H1 (cell line): Measurements from ENCODE around the gene PSMD3. TPM values are rescaled to one million over a fixed set of nuclear protein-coding genes. Genes with fewer than 3 reads are reported as not detected.

Experiments used
- CTCF ChIA-PET: fragments of 300-600 bp; sonication (Branson Sonifier 250); formaldehyde crosslinking; loops from one replicate; lab custom pipeline; 2021; ENCODE audit not compliant: partially characterized antibody; lab: Charles Lee
- POLR2A ChIA-PET: fragments of 300-600 bp; sonication (Branson Sonifier 250); formaldehyde crosslinking; loops from one replicate; lab custom pipeline; 2021; ENCODE audit warnings: inconsistent platforms; ENCODE audit not compliant: partially characterized antibody; lab: Charles Lee
- DNase-seq, 2 experiments: peaks; one replicate each; pipeline versions ENCODE4 v3.0.0 to v3.0.0-alpha.2; 2010 to 2022; ENCODE audit warnings: low spot score in 2 of 2, low read depth in 1 of 2, mixed read lengths in 1 of 2
- FAIRE-seq: peaks from 2 replicates; lab custom pipeline; 2011; peaks lifted over from hg19 to GRCh38; lab: Jason Lieb, UNC
- H2AFZ ChIP-seq: 2 replicates; pipeline ENCODE4 v1.8.1; 2012; ENCODE audit warnings: low read length, inconsistent platforms
- H2AK5ac ChIP-seq: 2 replicates; pipeline ENCODE4 v1.6.1; 2013; ENCODE audit warnings: low read depth, low read length
- H2BK120ac ChIP-seq: replicated peaks from 2 replicates; pipeline ENCODE3; 2013; ENCODE audit warnings: low read depth, low read length, inconsistent platforms
- H2BK12ac ChIP-seq: 2 replicates; pipeline ENCODE4 v1.6.1; 2013; ENCODE audit warnings: low read depth, low read length
- H2BK15ac ChIP-seq: 2 replicates; pipeline ENCODE4 v1.6.1; 2013; ENCODE audit warnings: low read length
- H2BK20ac ChIP-seq: 2 replicates; pipeline ENCODE4 v1.6.1; 2013; ENCODE audit warnings: low read length
- H2BK5ac ChIP-seq: 2 replicates; pipeline ENCODE4 v1.6.1; 2013; ENCODE audit warnings: low read depth, low read length
- H3K14ac ChIP-seq: 2 replicates; pipeline ENCODE4 v1.6.1; 2013; ENCODE audit warnings: inconsistent platforms; ENCODE audit not compliant: insufficient read length
- H3K18ac ChIP-seq: 2 replicates; pipeline ENCODE4 v1.6.1; 2013; ENCODE audit warnings: low read length; ENCODE audit errors: extremely low read depth
- H3K23ac ChIP-seq: 2 replicates; pipeline ENCODE4 v1.6.1; 2013; ENCODE audit warnings: inconsistent platforms; ENCODE audit not compliant: insufficient read length
- H3K23me2 ChIP-seq: 2 replicates; pipeline ENCODE4 v1.6.1; 2013; ENCODE audit warnings: low read depth, low read length
- H3K27ac ChIP-seq: 2 replicates; pipeline ENCODE4 v1.6.1; 2011; ENCODE audit warnings: low read depth, low read length, inconsistent platforms
- H3K27me3 ChIP-seq, 4 experiments: replicated peaks in 1 of 4; 1 replicate in 1 of 4; 2 replicates in 3 of 4; pipeline versions ENCODE4 v1.6.1 to v1.8.1; 2011 to 2013; ENCODE audit warnings: low read length in 3 of 4, mild to moderate bottlenecking in 3 of 4, inconsistent platforms in 2 of 4, mixed read lengths in 2 of 4, moderate library complexity in 1 of 4; ENCODE audit not compliant: control insufficient read depth in 3 of 4, insufficient read depth in 3 of 4; ENCODE audit errors: extremely low read depth in 1 of 4
- H3K36me3 ChIP-seq, 4 experiments: 2 replicates each; pipeline versions ENCODE4 v1.6.1 to v1.8.1; 2011 to 2013; ENCODE audit warnings: mild to moderate bottlenecking in 4 of 4, low read length in 3 of 4, moderate library complexity in 2 of 4, control low read depth in 1 of 4, inconsistent platforms in 1 of 4; ENCODE audit not compliant: insufficient read depth in 4 of 4, control insufficient read depth in 2 of 4
- H3K4ac ChIP-seq: replicated peaks from 2 replicates; pipeline ENCODE3; 2013; ENCODE audit warnings: low read length, low read depth, mixed read lengths, inconsistent platforms; ENCODE audit not compliant: insufficient read length
- H3K4me1 ChIP-seq, 4 experiments: replicated peaks in 1 of 4; 1 replicate in 1 of 4; 2 replicates in 3 of 4; pipeline versions ENCODE4 v1.6.1 to v1.8.1; 2011 to 2013; ENCODE audit warnings: low read length in 3 of 4, inconsistent platforms in 2 of 4, mixed read lengths in 1 of 4; ENCODE audit not compliant: insufficient read depth in 4 of 4, control insufficient read depth in 3 of 4
- H3K4me2 ChIP-seq, 2 experiments: 2 replicates each; pipeline versions ENCODE4 v1.6.1 to v1.8.1; 2011 to 2013; ENCODE audit warnings: low read depth in 2 of 2, low read length in 2 of 2, control low read depth in 1 of 2, inconsistent platforms in 1 of 2, mild to moderate bottlenecking in 1 of 2; ENCODE audit not compliant: insufficient read depth in 1 of 2
- H3K4me3 ChIP-seq, 4 experiments: fragments of 200-600, 300-600 bp in 1 of 4; sonication (generic), shearing (Covaris generic), sonication (Bioruptor Twin) in 1 of 4; 2 replicates each; pipeline versions ENCODE4 v1.5.1 to v1.8.1; 2011 to 2016; ENCODE audit warnings: low read length in 4 of 4, low read depth in 3 of 4, control low read depth in 2 of 4, inconsistent platforms in 2 of 4, mild to moderate bottlenecking in 2 of 4, mixed read lengths in 1 of 4, moderate library complexity in 1 of 4; ENCODE audit not compliant: insufficient read depth in 2 of 4; ENCODE audit errors: extremely low read depth in 1 of 4
- H3K56ac ChIP-seq: replicated peaks from 2 replicates; pipeline ENCODE3; 2013; ENCODE audit warnings: low read depth, mild to moderate bottlenecking, mixed read lengths, low read length, inconsistent platforms; ENCODE audit not compliant: insufficient read length
- H3K79me1 ChIP-seq: 2 replicates; pipeline ENCODE4 v1.6.1; 2013; ENCODE audit warnings: low read depth, low read length, control low read depth
- H3K79me2 ChIP-seq, 2 experiments: 2 replicates each; pipeline versions ENCODE4 v1.6.1 to v1.8.1; 2012 to 2013; ENCODE audit warnings: low read length in 2 of 2, mild to moderate bottlenecking in 2 of 2, inconsistent platforms in 1 of 2; ENCODE audit not compliant: insufficient read depth in 2 of 2, control insufficient read depth in 1 of 2
- H3K9ac ChIP-seq, 4 experiments: replicated peaks in 1 of 4; 1 replicate in 1 of 4; 2 replicates in 3 of 4; pipeline versions ENCODE4 v1.6.1 to v1.8.1; 2011 to 2013; ENCODE audit warnings: low read depth in 3 of 4, low read length in 3 of 4, control low read depth in 2 of 4, mild to moderate bottlenecking in 2 of 4, moderate library complexity in 2 of 4, inconsistent platforms in 1 of 4; ENCODE audit errors: extremely low read depth in 1 of 4
- H3K9me3 ChIP-seq, 2 experiments: 2 replicates each; pipeline versions ENCODE4 v1.6.1 to v1.8.1; 2012 to 2013; ENCODE audit warnings: mild to moderate bottlenecking in 2 of 2, moderate library complexity in 2 of 2, control low read depth in 1 of 2, inconsistent platforms in 1 of 2, low read depth in 1 of 2, low read length in 1 of 2, mixed read lengths in 1 of 2; ENCODE audit not compliant: insufficient read depth in 2 of 2
- H4K20me1 ChIP-seq, 2 experiments: replicated peaks in 1 of 2; 2 replicates each; pipeline versions ENCODE3 to v1.8.1; 2011 to 2013; ENCODE audit warnings: inconsistent platforms in 2 of 2, low read length in 2 of 2, mild to moderate bottlenecking in 1 of 2; ENCODE audit not compliant: insufficient read depth in 2 of 2, control insufficient read depth in 1 of 2
- H4K5ac ChIP-seq: 2 replicates; pipeline ENCODE4 v1.6.1; 2013; ENCODE audit warnings: low read length, low read depth, mixed read lengths, inconsistent platforms; ENCODE audit not compliant: insufficient read length
- H4K8ac ChIP-seq: 2 replicates; pipeline ENCODE4 v1.8.0; 2013; ENCODE audit warnings: mild to moderate bottlenecking, moderate library complexity, low read length, inconsistent platforms; ENCODE audit not compliant: insufficient read depth; ENCODE audit errors: extremely low read depth
- H4K91ac ChIP-seq: replicated peaks from 2 replicates; pipeline ENCODE3; 2013; ENCODE audit warnings: low read length, mixed read lengths, inconsistent platforms; ENCODE audit not compliant: insufficient read length
- ATF2 ChIP-seq: IDR thresholded peaks from 2 replicates; pipeline ENCODE4 v1.6.1; 2012; ENCODE audit warnings: low read length, inconsistent platforms
- CHD1 ChIP-seq: IDR thresholded peaks from 2 replicates; pipeline ENCODE4 v1.6.1; 2012; ENCODE audit warnings: low read depth, low read length, improper control_type of control experiment
- CREB1 ChIP-seq: IDR thresholded peaks from 2 replicates; pipeline ENCODE4 v1.6.1; 2012; ENCODE audit warnings: inconsistent platforms
- EP300 ChIP-seq, 2 experiments: IDR thresholded peaks; 1 replicate in 1 of 2; 2 replicates in 1 of 2; pipeline ENCODE4 v1.6.1; 2011 to 2012; ENCODE audit warnings: low read depth in 2 of 2, low read length in 2 of 2, mild to moderate bottlenecking in 2 of 2, borderline replicate concordance in 1 of 2, inconsistent platforms in 1 of 2, moderate library complexity in 1 of 2
- EZH2 ChIP-seq: fragments of 200-600 bp; sonication (generic); IDR thresholded peaks from 2 replicates; pipeline ENCODE4 v1.7.1; 2012; ENCODE audit warnings: low read depth, mild to moderate bottlenecking, moderate library complexity, low read length, inconsistent platforms; ENCODE audit not compliant: severe bottlenecking
- HDAC6 ChIP-seq: IDR thresholded peaks from one replicate; pipeline ENCODE4 v1.7.1; 2012; ENCODE audit warnings: low read depth, mild to moderate bottlenecking, inconsistent platforms, low read length, moderate library complexity
- RFX5 ChIP-seq: IDR thresholded peaks from 2 replicates; pipeline ENCODE4 v1.6.1; 2011; ENCODE audit warnings: low read depth, low read length, improper control_type of control experiment, borderline replicate concordance
- SP2 ChIP-seq: IDR thresholded peaks from 2 replicates; pipeline ENCODE4 v1.6.1; 2012; ENCODE audit warnings: mild to moderate bottlenecking, low read length, inconsistent platforms
- ZNF274 ChIP-seq: IDR thresholded peaks from 2 replicates; pipeline ENCODE4 v1.7.0; 2012; ENCODE audit warnings: low read length, borderline replicate concordance; ENCODE audit errors: extremely low read depth
- WGBS, 2 experiments: shearing (Covaris generic) in 1 of 2; methylation state at CpG; one replicate each; pipeline versions ENCODE4 v1.1.6 to v1.1.7; 2013 to 2015; ENCODE audit warnings: low lambda C conversion rate in 2 of 2, mixed read lengths in 2 of 2, inconsistent platforms in 1 of 2, low coverage in 1 of 2, missing lambda C conversion rate in 1 of 2; ENCODE audit not compliant: insufficient replicate concordance in 2 of 2, insufficient coverage in 1 of 2, insufficient read length in 1 of 2; ENCODE audit errors: extremely low coverage in 1 of 2, missing lambda C conversion rate in 1 of 2; 5-methylcytosine and 5-hydroxymethylcytosine counted together
- polyA plus RNA-seq, 7 experiments: library from polyadenylated mRNA; depleted of rRNA in 3 of 7; stranded (reverse) in 5 of 7; unstranded in 2 of 7; fragments of >200 nt in 5 of 7; fragments of 200-250 nt in 2 of 7; gene quantifications; 1 replicate in 5 of 7; 2 replicates in 1 of 7; 4 replicates in 1 of 7; pipeline versions ENCODE4 v1.2.1 to v1.2.3, GENCODE V29; 2011 to 2013; ENCODE audit warnings: missing spikeins in 2 of 7, mixed read lengths in 2 of 7
- total RNA-seq: library from RNA; stranded (reverse); fragmentation: NEBNext Ultra II Directional; extraction: Animal tissue kit (Norgen Biotek cat#: 25700); gene quantifications from 2 replicates; pipeline ENCODE4 v1.2.1, GENCODE V29; 2021

The PSMD3 gene
- total and polyA plus RNA-seq, 2 of the 8 experiments (the other 6 are each of a cell fraction or from before 2014, with no cell fraction given): 151 to 198 TPM

GRCh38 chr17:40020146-40020545 is 39.5 kb downstream of the PSMD3 start:
- no peak for FAIRE-seq

More at GRCh38 chr17:40020146-40020545, 39.5 kb downstream of the PSMD3 start:
- Histone ChIP-seq H3K4me3 (no peak overlapping the region), H3K36me3 (peaks cover 4 to 15% (median 14%) of the 10 kb centered on the region in 4 experiments; a peak in 5 of 8 replicates), H3K14ac (no peak overlapping the region), H2BK20ac (no peak overlapping the region), H3K23me2 (no peaks in the 10 kb centered on the region; the same call in 1 of the 2 replicates), H2BK5ac (no peak overlapping the region), H3K27me3 (peaks cover 0 to 2% (median 0%) of the 10 kb centered on the region in 4 experiments; a peak in 2 of 7 replicates), H2AFZ (no peak overlapping the region), H3K27ac (no peak overlapping the region), H3K79me2 (no peaks in the 10 kb centered on the region), H4K91ac (no peak overlapping the region), H3K56ac (no peak overlapping the region), H3K9ac (no peak overlapping the region), H4K20me1 (no peaks in the 10 kb centered on the region), H3K9me3 (no peaks in the 10 kb centered on the region), H2BK15ac (no peak overlapping the region), H3K18ac (no peak overlapping the region), H2AK5ac (no peak overlapping the region), H3K4ac (no peak overlapping the region), H4K5ac (no peak overlapping the region), H2BK12ac (no peak overlapping the region), H3K4me2 (no peak overlapping the region), H2BK120ac (no peak overlapping the region), H3K23ac (no peak overlapping the region), H4K8ac (no peak overlapping the region), H3K79me1 (0 out of 2 replicates have a peak, but pooled peaks cover 2% of the 10 kb centered on the region), H3K4me1 (peaks cover 0 to 27% (median 16%) of the 10 kb centered on the region in 4 experiments; a peak in 6 of 7 replicates)
- CTCF ChIA-PET: interaction anchor here (3.5 to 29.7 kb wide), 3 partner anchors 8 to 44 kb away, joined by 45 to 876 read pairs (median 428); partner anchors contain the start of genes CSF3, MED24 and THRA
- POLR2A ChIA-PET: no interaction called here
- 98% methylated on average over 12 of the region's 13 CpGs; no CpG with 5 or more reads in 1 of the 2 experiments for WGBS, 2 experiments
- TF ChIP-seq HDAC6 (no peak), CREB1 (no peak), ZNF274 (no peak), ATF2 (no peak), EP300 (IDR thresholded peaks at IDR 0.05; ENCODE audit: borderline replicate concordance in 1 of 2, low read depth in 2 of 2, low read length in 2 of 2) (no peak), RFX5 (no peak), EZH2 (no peak), SP2 (no peak), CHD1 (no peak)
- DNase-seq: no peak
